Epithelial cell of esophagus (primary cell): ENCODE measurements around the gene TIMP3.

Experiments
- DNase-seq: peaks from one replicate; pipeline ENCODE4 v3.0.0; 2010; ENCODE audit warnings: low read depth
- H3K4me3 ChIP-seq: 2 replicates; pipeline ENCODE4 v1.5.1; 2011; ENCODE audit warnings: mild to moderate bottlenecking, low read length, control low read depth
- TF ChIP-seq, protein P1 (sequence below): IDR thresholded peaks from 2 replicates; pipeline ENCODE4 v1.5.1; 2011; ENCODE audit warnings: low read depth, mild to moderate bottlenecking, low read length, control low read depth, inconsistent platforms; ENCODE audit not compliant: insufficient read depth; ENCODE audit errors: missing control alignments

The TIMP3 gene

GRCh38 chr22:32786027-32786418, 15.5 kb upstream of the TIMP3 start:
- no peak overlapping the region for H3K4me3 ChIP-seq
- no peak for DNase-seq
- TF ChIP-seq, protein P1, sequence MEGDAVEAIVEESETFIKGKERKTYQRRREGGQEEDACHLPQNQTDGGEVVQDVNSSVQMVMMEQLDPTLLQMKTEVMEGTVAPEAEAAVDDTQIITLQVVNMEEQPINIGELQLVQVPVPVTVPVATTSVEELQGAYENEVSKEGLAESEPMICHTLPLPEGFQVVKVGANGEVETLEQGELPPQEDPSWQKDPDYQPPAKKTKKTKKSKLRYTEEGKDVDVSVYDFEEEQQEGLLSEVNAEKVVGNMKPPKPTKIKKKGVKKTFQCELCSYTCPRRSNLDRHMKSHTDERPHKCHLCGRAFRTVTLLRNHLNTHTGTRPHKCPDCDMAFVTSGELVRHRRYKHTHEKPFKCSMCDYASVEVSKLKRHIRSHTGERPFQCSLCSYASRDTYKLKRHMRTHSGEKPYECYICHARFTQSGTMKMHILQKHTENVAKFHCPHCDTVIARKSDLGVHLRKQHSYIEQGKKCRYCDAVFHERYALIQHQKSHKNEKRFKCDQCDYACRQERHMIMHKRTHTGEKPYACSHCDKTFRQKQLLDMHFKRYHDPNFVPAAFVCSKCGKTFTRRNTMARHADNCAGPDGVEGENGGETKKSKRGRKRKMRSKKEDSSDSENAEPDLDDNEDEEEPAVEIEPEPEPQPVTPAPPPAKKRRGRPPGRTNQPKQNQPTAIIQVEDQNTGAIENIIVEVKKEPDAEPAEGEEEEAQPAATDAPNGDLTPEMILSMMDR: no peak

GRCh38 chr22:32788904-32789624, 12.4 kb upstream of the TIMP3 start:
- no peak overlapping the region for H3K4me3 ChIP-seq
- TF ChIP-seq, protein P1: no peak
- no peak for DNase-seq

- TF ChIP-seq, protein P1: no peak
- no peak overlapping the region for H3K4me3 ChIP-seq
- DNase-seq: no peak
Observed at GRCh38 chr22:32789797-32790620, 11.5 kb upstream of the TIMP3 start.

DNA sequence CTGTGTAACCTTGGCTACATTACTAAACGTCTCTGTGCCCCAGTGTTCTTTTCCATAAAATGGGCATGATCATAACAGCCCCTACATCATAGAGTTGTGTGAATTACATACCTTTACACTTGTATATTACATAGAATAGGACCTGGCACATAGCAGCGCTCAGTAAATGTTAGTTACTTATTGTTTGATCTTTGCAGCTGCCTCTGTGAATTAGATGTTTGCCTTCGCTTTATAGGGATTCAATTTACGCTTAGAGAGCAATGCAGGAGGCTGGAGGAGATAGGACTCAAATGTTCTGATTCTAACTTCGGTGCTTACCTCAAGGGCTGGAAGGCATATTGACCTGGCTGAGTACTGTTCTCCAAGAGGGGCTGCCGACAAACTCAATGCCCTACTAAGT, 10.4 kb upstream of the TIMP3 start:
- DNase-seq: no peak
- no peak overlapping the region for H3K4me3 ChIP-seq
- TF ChIP-seq, protein P1: no peak

- DNase-seq: no peak
- no peak overlapping the region for H3K4me3 ChIP-seq
- TF ChIP-seq, protein P1: no peak
Observed at GRCh38 chr22:32791485-32791884, 10.0 kb upstream of the TIMP3 start.

DNA sequence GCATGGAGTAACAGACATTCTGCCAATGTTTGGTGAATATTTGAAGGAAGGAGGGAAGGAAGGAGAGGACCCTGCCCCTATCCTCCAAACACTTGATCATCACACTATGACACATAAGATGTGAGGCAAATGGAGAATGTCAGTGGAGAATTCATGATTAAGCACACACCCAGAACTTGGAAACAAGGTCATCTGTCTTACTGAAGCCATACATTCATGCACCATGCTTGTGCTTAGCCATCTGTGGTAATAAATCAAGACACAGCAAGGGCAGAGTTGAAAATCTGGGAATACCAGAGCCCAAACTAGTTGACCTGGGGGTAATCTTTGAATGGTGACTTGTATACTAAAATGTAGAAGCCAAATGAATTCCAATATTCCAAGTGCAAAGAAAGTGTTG, 7.9 kb upstream of the TIMP3 start:
- TF ChIP-seq, protein P1: no peak
- DNase-seq: no peak
- no peak overlapping the region for H3K4me3 ChIP-seq
